ENCODE results near the gene TSPAN15.
A peak's percentile ranks its signal among the peaks of the same experiment; 100 is the strongest.
"Not testable (repeated sequence)": the region's sequence is repeated elsewhere in the genome, so short reads cannot be mapped to it uniquely, and the experiment has no call there.

TSPAN15 gene

GRCh38 chr10:69446650-69447151, 4.6 kb upstream of the TSPAN15 start:
- no peak for DNase-seq (ENCODE audit: low spot score)

DNA sequence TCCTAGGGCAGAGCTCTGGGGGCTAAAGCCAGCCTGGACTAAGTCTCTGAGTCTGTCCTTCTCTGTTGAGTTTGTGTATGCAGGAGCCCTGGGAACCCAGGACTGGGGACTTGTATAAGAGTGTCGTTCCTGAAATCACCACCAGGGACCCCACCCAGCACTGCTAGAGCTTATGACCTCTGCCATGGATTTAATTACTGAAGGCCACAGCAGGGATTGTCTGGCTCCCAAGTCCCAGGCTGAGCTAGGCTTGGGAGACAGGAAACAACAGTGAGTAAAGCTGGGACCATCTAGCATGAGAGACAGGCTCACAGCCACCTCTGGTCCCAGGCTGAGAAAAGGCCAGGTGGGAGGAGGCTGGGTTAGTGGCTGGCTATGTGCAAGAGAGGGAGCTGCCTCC, 1.4 kb upstream of the TSPAN15 start:
- peak; percentile 10 for DNase-seq (ENCODE audit: low spot score)

DNA sequence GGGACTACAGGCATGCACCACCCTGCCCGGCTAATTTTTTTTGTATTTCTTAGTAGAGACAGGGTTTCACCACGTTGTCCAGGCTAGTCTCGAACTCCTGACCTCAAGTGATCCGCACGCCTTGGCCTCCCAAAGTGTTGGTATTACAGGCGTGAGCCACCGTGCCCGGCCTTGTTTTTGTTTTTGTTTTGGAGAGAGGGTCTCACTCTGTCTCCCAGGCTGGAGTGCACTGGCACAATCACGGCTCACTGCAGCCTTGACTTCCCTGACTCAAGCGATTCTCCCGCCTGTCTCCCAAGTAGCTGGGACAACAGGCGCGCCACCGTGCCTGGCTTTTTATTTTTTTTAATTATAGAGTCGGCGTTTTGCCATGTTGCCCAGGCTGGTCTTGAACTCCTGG, 870 bp upstream of the TSPAN15 start:
- DNase-seq (ENCODE audit: low spot score), result not testable (repeated sequence)

DNA sequence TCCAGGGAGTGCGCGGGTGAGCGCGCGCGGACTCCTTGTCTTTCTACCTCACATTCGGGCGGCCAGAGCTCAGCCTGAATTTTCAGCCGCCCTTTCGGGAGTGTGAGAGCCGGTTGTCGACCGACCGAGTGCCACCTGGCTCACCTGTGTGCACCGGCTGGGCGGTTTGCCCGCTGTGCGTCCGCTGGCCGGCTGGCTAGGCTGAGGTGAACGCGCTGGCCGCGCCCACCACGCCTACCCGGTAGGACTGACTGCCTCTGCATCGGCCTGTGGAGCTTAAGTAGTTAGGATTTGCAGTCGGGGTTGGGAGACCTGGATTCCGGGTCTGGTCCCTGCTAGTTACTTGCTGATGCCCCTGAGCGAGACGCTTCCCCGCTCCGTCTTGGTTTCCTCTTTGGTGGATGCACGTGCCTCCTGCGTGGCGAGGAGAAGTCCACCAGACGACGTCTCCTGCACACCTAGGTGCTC, 553 bp downstream of the TSPAN15 start:
- DNase-seq (ENCODE audit: low spot score), result no peak

- DNase-seq (ENCODE audit: low spot score), result no peak
Observed at GRCh38 chr10:69452676-69453415, 1.6 kb downstream of the TSPAN15 start.

- DNase-seq (ENCODE audit: low spot score), result no peak
Observed at GRCh38 chr10:69453795-69454194, 2.5 kb downstream of the TSPAN15 start.

GRCh38 chr10:69455006-69455763, 3.9 kb downstream of the TSPAN15 start:
- DNase-seq (ENCODE audit: low spot score), result no peak

- DNase-seq (ENCODE audit: low spot score), result no peak
Observed at GRCh38 chr10:69456880-69457693, 5.8 kb downstream of the TSPAN15 start.

- DNase-seq (ENCODE audit: low spot score), result no peak
Observed at GRCh38 chr10:69457771-69458237, 6.5 kb downstream of the TSPAN15 start.

DNA sequence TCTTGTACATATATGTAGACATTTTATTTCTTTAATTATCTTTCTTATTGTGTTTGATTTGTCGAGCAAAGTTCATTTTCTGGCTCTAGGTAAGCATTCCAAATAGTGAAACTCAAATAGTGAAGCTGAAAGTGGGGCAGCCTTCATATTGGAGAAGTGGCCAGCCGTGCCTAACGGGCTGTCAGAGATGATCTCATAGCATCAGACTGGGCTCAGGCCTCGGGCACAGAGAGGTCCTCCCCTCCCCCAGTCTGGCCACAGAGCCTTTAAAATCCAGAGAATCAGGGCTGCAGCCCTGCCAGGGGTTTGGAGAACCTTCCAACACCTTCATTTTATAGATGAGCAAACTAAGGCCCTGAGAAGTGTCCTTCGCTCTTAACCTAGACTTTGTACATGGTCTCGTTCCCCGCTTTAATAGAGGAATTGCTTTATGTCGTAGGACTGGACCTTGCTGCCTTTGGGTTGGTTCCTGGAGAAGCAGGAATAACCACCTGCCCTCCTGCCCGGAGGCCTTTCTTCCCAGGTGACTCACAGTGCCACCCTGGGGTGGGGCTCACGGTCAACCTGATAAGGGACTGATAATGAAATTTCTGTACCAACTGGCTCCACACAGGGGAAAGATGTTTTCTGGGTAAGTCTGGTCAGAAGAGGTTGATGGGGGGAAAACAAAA, 7.3 kb downstream of the TSPAN15 start:
- DNase-seq (ENCODE audit: low spot score), result no peak

GRCh38 chr10:69459101-69459790, 8.0 kb downstream of the TSPAN15 start:
- no peak for DNase-seq (ENCODE audit: low spot score)

DNA sequence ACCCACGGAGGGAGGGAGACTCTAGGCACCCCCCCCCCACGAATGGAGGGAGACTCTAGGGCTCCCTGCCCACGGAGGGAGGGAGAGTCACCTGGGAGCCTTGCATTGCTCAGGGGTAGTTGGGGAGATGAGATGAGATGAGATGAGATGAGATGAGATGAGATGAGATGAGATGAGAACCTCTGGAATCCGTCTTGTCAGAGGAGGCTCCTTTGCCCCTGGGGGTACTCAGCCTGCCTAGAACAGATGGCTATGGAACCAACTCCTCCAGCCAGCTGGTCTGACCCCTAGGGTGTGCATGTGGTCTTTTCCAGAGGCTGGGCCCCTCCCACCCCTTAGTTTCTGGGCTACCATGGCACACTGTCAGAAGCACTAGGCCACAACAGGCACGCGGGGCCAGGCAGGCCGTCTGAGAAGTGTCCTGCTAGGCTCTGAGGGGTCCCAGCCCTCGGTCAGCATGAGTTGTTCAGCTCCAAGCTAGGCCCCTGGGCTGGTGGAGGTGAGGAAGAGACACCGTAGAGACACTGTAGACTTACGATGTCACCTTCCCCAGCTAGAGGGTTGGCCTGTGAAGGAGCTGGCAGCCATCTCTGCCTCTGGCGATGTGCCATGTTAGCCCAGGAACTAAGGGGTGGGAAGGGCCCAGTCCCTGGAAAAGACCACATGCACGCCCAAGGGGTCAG, 8.8 kb downstream of the TSPAN15 start:
- DNase-seq (ENCODE audit: low spot score), result no peak

- DNase-seq (ENCODE audit: low spot score), result no peak
Observed at GRCh38 chr10:69460576-69461242, 9.4 kb downstream of the TSPAN15 start.

- no peak for DNase-seq (ENCODE audit: low spot score)
Observed at GRCh38 chr10:69461243-69462025, 10.2 kb downstream of the TSPAN15 start.

DNA sequence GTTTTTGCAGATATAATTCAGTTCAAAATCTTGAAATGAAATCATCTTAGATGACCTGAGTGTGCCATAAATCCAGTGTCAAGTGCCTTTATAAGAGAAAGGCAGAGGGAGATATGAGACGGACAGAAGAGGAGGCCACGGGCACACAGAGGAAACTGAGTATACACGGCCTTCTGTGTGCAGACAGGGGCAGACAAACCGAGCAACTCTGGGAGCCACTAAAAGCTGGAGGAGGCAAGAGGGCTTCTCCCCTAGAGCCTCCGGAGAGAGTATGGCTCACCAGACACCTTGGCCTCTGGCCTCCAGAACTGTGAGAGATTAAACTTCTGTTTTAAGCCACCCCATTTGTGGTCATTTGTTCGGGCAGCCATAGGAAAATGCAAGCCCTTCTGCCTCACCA, 12.6 kb downstream of the TSPAN15 start:
- DNase-seq (ENCODE audit: low spot score), result no peak

DNA sequence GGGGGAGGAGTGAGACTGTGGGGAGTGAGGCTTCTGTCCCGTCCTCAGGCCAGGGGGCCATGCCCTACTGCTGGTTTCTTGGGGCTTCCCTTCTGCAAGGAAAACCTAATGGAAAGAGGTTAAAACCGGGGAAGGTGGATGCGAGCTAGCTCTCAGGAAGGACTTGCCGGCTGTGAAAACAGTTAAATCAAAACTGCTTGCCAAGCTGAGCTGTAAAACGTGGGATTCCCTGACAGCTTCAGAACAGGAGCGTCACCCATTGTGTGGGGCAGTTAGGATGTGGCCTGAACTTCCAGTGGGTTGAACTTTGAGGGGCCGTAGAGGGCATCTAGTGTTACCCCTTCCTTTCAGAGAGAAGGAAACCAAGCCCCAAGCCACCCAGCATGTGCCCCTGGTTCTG, 13.1 kb downstream of the TSPAN15 start:
- DNase-seq (ENCODE audit: low spot score), result no peak

GRCh38 chr10:69464801-69465401, 13.6 kb downstream of the TSPAN15 start:
- DNase-seq (ENCODE audit: low spot score), result no peak

- no peak for DNase-seq (ENCODE audit: low spot score)
Observed at GRCh38 chr10:69465457-69466157, 14.3 kb downstream of the TSPAN15 start.

Measured in hematopoietic multipotent progenitor cell treated with erythropoietin and hydrocortisone succinate and interleukin-3 and kit ligand, for 15 days (in vitro differentiated cells).